KG1 (cell line): ENCODE data around the gene TNFRSF18.

Source experiments
- DNase-seq: peaks from one replicate; lab custom pipeline; 2025; lab: John Stamatoyannopoulos, UW

The TNFRSF18 gene

GRCh38 chr1:1213345-1214265 is 7.2 kb upstream of the TNFRSF18 start, which contains the start of gene TNFRSF4:
TNFRSF4 (minus strand) TSS chr1:1214153; CDS start chr1:1214127, 26 bp downstream.
- DNase-seq = peak; percentile 36

- DNase-seq = no peak
Measured at GRCh38 chr1:1212780-1213344, 6.5 kb upstream of the TNFRSF18 start.

DNA sequence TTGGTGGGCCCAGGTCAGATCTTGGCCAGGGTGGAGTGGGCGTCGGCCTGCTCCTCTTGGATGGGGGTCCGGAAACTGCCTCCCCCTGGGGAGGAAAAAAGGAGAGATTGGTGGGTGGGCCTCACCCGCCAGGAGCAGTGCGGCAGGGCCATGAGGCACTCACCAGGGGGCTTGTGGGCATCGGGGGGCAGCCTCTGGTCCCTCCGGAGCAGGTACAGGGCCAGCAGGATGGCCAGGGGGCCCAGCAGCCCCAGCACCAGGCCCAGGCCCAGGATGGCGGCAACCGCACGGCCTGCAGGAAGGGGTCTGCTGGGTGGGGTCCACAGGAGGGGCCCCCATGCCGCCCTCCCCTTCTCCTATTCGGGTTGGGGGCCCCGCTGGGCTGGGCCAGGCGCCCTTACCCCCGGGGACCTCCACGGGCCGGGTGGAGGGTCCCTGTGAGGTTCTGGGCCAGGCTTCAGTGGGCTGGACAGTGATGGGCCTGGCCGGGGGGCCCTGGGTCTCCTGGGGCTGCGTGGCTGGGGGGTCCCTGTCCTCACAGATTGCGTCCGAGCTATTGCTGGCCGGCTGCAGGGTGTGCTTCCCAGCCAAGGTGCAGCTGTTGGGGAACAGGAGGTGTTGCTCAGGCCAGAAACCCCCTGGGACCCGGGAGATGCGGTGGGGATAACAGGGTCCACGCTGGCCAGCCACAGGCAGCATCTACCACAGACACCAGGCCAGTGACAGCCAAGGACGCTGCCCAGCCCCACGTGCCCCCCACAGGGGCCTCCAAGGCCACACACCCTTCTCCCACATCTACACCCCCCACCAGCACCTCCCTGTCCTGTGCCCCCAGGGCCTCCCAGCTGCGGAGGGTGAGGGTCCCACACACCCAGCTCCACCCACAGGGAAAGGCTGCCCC is 5.4 kb upstream of the TNFRSF18 start:
- DNase-seq = no peak

- DNase-seq = no peak
Measured at GRCh38 chr1:1210726-1211540, 4.5 kb upstream of the TNFRSF18 start.

GRCh38 chr1:1208713-1209433 is 2.5 kb upstream of the TNFRSF18 start:
- DNase-seq = peak; percentile 21

GRCh38 chr1:1207571-1207892 is 1.1 kb upstream of the TNFRSF18 start:
- DNase-seq = no peak

- no peak for DNase-seq
Measured at GRCh38 chr1:1206966-1207531, 657 bp upstream of the TNFRSF18 start.

- DNase-seq = no peak
Measured at GRCh38 chr1:1205769-1206375, 520 bp downstream of the TNFRSF18 start.

GRCh38 chr1:1204998-1205768 is 1.2 kb downstream of the TNFRSF18 start:
- DNase-seq = no peak

- DNase-seq = no peak
Measured at GRCh38 chr1:1204425-1204920, 1.9 kb downstream of the TNFRSF18 start.

DNA sequence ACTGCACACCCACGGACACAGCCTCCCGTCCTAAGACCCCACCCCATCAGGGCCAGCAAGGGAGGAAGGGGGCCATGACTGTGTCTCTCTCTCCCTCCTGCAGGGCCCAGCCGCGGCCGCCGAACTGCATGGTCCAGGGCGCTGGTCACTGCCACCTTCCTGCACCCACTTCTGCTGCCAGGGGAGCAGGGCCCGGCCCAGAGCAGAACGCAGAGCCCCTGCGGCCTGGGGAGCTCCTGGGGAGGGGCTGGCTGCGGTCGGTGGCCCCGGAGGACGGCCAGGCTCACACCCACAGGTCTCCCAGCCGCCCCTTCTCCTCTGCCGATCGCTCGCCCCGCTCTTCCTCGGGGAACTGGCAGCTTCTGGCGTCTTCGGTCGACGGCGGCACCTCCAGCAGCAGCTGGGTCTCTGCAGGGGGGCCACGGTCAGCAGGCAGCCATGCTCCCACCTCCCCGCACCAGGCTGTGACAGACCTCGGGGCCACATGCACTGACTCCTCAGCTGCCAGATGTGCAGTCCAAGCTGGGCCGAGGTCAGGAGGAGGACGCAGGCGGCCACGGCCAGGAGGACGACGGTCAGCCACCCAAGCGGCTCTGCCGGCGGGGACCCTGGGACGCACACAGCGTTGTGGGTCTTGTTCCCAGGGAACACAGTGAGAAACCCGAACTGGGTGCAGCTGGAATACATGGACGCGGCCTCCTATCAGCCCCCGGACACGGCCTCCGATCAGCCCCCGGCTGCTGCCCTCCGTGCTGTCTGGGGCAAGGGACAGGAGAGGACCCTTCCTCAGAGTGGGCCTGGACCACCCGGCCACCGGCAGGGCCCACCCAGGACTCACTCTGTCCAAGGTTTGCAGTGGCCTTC is 2.6 kb downstream of the TNFRSF18 start:
- DNase-seq = no peak

DNA sequence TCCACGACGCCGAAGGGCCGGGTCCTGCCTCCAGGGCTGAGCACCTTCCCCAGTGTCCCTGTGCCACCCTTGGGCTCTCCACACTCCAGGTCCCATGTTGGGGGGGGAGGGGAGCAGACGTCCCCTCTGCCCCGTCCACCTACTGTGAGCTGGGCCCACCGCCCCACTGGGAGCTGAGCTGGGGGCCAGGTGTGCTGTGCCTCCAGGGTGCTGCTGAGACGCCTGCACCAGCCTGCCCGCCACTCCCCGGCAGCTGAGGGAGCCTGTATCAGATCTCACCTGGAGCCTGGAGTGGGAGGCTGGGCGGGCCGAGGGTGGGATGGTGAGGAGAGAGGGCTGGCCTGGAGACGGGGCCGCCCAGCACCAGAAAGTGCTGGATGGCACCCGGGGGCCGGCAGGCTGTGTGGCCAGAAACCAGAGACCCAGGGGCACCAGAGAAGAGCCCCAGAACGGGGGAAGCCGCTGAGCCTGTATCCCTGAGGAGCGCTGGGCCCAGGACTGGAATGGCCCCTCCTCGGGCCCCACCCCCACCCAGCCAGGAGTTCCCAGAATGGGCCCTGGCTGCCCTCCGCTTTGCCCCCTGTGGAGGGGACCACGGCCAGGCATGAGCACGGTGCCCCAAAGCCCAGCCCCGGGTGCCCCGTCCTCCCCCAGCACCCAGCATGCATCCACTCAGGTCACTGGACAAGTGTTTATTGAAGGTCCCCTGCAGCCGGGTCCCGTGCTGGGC is 3.4 kb downstream of the TNFRSF18 start:
- no peak for DNase-seq

- DNase-seq = no peak
Measured at GRCh38 chr1:1200876-1201810, 5.2 kb downstream of the TNFRSF18 start.

- no peak for DNase-seq
Measured at GRCh38 chr1:1199961-1200875, 6.2 kb downstream of the TNFRSF18 start.
